GM21447 (cell line): ENCODE measurements around the gene RBM39.
A peak's percentile ranks its signal among the peaks of the same experiment; 100 is the strongest.

Experiments
- ATAC-seq: cut with Tn5 transposase; IDR thresholded peaks from one replicate; pipeline ENCODE4 v1.9.1; 2021; ENCODE audit not compliant: unreplicated experiment

RBM39 gene

GRCh38 chr20:35680452-35681183 is 61.4 kb downstream of the RBM39 start:
- ATAC-seq, result no peak

GRCh38 chr20:35674921-35675320 is 67.1 kb downstream of the RBM39 start:
- no peak for ATAC-seq

DNA sequence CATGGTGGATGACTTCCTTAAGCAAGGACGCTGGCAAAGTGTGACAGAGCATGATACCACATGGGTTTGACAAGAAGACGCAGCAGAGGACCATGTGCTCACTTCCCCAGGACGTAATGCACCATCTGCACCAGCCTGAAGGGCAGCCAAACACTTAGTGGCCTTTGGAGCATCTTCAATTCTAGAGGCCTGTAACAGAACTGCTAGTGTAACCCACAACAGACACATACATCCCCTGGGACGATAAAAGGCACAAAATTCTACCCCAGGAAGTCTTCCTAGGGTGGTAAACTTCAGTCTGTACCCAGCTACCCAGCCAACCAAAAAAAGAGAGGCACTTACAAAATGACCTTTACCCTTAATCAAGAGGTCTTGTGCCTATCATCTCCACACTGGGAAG is 68.2 kb downstream of the RBM39 start:
- no peak for ATAC-seq

- ATAC-seq, result no peak
Measured at GRCh38 chr20:35669681-35670080, 72.4 kb downstream of the RBM39 start.

DNA sequence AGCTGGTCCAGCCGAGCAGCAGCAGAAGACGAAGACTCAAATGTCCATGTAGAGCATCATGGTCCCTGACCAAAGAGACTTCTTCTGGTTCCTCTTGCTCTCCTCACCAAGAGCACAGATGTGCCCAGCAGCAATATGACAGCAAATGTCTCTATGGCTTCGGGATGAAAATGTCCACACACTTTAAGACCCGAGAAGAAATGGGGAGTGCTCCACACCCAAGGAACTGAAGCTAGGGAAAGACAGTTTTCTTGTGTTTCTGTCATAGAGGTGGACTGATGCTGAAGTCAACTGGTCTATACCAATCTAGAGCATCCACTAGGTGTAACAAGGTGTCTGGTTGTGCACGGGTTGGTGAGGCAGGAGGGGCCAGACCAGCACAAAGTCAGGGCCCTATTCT is 72.8 kb downstream of the RBM39 start:
- no peak for ATAC-seq

DNA sequence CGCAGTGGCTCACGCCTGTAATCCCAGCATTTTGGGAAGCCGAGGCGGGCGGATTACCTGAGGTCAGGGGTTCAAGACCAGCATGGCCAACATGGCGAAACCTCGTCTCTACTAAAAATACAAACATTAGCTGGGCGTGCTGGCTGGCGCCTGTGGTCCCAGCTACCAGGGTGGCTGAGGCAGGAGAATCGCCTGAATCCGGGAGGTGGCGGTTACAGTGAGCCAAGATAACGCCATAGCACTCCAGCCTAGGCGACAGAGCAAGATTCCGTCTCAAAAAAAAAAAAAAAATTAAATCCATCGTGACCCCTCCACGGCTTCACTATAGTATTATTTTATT is 76.1 kb downstream of the RBM39 start:
- ATAC-seq, result no peak

GRCh38 chr20:35664466-35665206 is 77.4 kb downstream of the RBM39 start, which contains the start of the genes CPNE1 and RBM12:
Gene CPNE1 (minus strand): TSS chr20:35664900. CDS start chr20:35632923, 31,977 bp downstream.
Gene RBM12 (minus strand): TSS chr20:35664900. CDS start chr20:35655322, 9,578 bp downstream.
- ATAC-seq, result peak; percentile 63

- peak; percentile 36 for ATAC-seq
Measured at GRCh38 chr20:35663516-35664465, 78.3 kb downstream of the RBM39 start.

- no peak for ATAC-seq
Measured at GRCh38 chr20:35662551-35662950, 79.5 kb downstream of the RBM39 start.

DNA sequence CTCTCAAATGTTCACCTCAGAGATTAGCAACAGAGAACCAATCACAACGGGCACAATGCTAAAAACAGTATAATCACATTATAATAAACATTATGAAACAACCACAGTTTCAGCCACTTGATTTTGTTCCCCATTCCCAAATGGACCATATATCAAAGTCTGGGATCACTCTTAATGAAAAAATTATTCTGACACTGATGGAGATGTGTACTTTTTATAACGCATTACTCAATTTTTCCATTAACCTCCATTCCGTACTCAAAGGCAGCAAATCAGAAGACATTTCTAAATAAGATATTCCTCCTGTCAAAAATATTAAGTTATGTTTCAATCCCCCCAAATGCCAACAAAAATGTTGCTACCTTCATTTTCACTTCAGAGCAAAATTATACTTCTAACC is 80.2 kb downstream of the RBM39 start:
- ATAC-seq, result no peak

DNA sequence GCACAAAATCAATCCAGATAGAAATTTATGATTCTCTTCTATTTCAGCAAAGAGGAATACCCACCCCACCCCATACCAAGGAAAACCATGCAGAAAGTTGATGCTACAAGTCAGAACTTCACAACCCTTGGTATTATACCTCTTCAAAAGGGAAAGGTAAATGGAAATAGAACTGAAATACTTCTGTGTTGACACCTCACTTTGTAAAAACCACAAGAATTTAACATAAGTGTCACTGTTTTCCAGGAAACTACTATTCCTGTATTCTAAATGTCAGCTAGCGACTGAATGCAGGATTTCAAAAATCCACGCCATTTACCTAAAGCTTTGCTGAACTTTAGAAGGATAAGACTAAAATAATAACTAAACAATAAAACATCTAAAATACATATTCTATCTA is 81.0 kb downstream of the RBM39 start:
- no peak for ATAC-seq

DNA sequence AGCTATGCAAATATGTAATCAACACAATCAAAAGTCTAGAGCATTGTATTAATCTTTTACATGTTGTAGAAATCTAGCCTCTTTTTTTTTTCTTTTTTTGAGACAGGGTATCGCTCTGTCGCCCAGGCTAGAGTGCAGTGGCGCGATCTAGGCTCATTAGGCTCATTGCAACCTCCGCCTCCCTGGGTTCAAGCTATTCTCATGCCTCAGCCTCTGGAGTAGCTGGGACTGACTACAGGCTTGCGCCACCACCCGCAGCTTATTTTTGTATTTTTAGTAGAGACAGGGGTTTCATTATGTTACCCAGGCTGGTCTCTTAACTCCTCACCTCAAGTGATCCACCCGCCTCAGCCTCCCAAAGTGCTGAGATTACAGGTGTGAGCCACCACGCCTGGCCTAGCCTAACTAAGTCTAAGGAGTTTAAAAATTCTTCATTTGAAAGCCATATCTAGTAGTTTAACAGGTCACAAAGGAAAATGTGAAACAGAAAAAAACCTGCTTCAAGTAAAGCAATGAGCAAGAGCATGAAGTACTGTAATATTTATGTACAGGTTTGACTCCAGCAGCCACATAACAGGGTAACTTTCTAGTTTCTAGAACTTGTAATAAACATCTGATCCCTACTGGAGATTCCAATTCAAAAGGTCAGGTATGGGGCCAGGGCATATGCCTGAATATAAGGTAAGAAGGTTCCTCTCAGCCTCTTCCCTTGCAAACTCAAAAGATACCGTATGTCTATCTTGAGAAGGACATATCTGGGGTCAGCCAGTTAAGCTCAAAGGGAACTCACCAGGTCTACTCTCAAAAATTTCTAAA is 81.7 kb downstream of the RBM39 start:
- no peak for ATAC-seq

DNA sequence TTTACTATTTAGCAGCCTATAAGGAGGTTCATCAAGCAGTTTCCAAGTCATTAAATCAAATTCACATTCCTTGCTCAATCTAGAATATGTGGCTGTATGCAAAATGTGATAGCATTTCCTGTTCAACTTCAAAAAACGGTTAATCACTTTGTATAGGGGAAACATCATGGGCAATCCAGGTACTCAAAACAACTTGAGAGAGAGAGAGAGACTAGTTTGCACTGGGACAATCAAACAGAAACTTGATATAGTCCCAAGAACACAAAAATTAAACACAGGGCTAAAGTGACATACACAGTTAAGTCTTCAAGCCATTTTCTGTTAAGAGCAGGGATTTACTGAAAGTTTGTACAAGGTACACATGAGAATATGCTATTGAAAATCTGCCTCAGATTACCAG is 84.8 kb downstream of the RBM39 start:
- ATAC-seq, result no peak

DNA sequence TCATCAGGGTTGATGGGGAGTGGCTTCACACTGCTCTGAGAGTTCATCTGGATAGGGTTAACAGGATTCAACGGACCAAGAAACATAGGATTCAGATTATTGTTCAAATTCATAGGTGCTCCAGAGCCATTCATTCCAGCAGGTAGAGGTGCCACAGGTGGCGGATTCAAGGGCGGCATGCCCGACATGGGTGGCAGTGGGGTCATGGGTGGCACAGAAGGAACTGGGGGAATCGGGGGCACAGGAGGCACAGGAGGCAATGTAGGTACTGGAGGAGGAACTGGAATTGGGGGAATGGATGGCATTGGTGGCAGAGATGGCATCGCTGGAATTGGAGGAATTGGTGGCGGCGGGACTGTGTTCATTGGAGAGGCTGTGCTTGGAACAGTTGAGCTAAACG is 87.6 kb downstream of the RBM39 start:
- ATAC-seq, result no peak

DNA sequence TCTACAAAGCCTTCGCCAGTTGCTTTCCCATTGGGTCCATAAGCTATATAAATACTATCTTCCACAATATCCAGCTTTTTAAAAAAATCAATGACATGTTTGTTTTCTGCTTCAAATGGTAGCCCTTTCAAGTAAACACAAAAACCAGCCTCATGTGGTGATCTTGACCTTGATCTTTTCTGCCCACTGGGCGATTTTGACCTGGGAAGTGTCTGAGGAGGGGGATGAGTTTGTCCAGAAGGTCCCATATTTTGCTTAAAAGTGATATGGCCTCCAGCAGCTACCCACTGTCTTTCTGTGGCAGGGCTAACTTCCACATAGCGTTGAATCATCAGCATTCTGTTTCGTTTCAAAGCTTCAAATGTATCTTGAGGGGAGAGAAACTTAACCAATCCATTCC is 88.2 kb downstream of the RBM39 start:
- ATAC-seq, result no peak
